ENCODE measurements around the gene SEC22A.

DNA sequence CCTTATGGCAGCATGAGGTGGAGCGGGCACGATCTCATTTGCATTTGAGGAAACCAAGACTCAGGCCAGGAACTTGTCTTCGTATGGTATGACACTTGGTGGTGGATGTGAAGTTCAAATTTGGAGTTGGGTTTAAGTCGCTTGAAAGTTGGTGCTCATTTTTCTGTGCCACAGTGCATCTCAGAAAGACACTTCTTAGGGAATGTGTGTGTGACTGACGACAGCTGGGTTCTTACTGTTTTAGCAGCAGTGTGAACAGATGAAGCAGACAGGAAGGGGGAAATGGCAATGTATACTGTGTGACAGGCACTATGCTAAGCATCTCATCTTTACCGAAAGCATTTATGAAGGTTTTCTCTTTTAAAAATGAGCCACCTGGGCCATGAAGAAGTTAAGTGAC lies 75.4 kb downstream of the SEC22A start:
- TF ChIP-seq TAF1 (IDR thresholded peaks at IDR 0.05; ENCODE audit: borderline replicate concordance, low read depth, low read length) (no peak), POLR2A (IDR thresholded peaks at IDR 0.05; ENCODE audit: low read depth, low read length) (no peak)

Data from GM12892 (cell line).